ENCODE data around the gene OR5J2.
"Not testable (repeated sequence)": the region's sequence is repeated elsewhere in the genome, so short reads cannot be mapped to it uniquely, and the experiment has no call there.

Gene OR5J2

GRCh38 chr11:56176318-56176717, at the start of gene OR5J2:
Gene OR5J2 (plus strand): TSS chr11:56176618. CDS start chr11:56176618, 0 bp downstream.
- no peak for DNase-seq

GRCh38 chr11:56140151-56140661, 36.2 kb upstream of the OR5J2 start, which contains the start of gene OR8J3:
Gene OR8J3 (minus strand): TSS chr11:56140201. CDS start chr11:56137718, 2,483 bp downstream.
- DNase-seq: no peak

GRCh38 chr11:56143681-56144080, 32.7 kb upstream of the OR5J2 start:
- DNase-seq: not testable (repeated sequence)

- DNase-seq: no peak
Observed at GRCh38 chr11:56151376-56151775, 25.0 kb upstream of the OR5J2 start.

- no peak for DNase-seq
Observed at GRCh38 chr11:56152333-56152732, 24.1 kb upstream of the OR5J2 start.

GRCh38 chr11:56160217-56160616, 16.2 kb upstream of the OR5J2 start, which contains the start of gene OR8K5:
Gene OR8K5 (minus strand): TSS chr11:56160317. CDS start chr11:56160317, 0 bp downstream.
- no peak for DNase-seq

GRCh38 chr11:56163804-56164203, 12.6 kb upstream of the OR5J2 start:
- DNase-seq: no peak

GRCh38 chr11:56172256-56172830, 4.1 kb upstream of the OR5J2 start:
- DNase-seq: no peak

- no peak for DNase-seq
Observed at GRCh38 chr11:56183459-56183858, 7.0 kb downstream of the OR5J2 start.

- DNase-seq: no peak
Observed at GRCh38 chr11:56188602-56189001, 12.2 kb downstream of the OR5J2 start.

- no peak for DNase-seq
Observed at GRCh38 chr11:56196705-56197104, 20.3 kb downstream of the OR5J2 start.

- DNase-seq: no peak
Observed at GRCh38 chr11:56197367-56197766, 20.9 kb downstream of the OR5J2 start.

GRCh38 chr11:56207790-56208189, 31.4 kb downstream of the OR5J2 start:
- no peak for DNase-seq

- DNase-seq: no peak
Observed at GRCh38 chr11:56214537-56214936, 38.1 kb downstream of the OR5J2 start.

GRCh38 chr11:56219735-56220134, 43.3 kb downstream of the OR5J2 start:
- not testable (repeated sequence) for DNase-seq

All from activated CD4-positive, CD25-positive, alpha-beta regulatory T cell (primary cell).